Measurements from ENCODE around the gene FGA. TPM values are rescaled to one million over a fixed set of nuclear protein-coding genes. Genes with fewer than 3 reads are reported as not detected.

Gene FGA
- not detected in 2 replicates for total RNA-seq

GRCh38 chr4:154590329-154591006, at the start of gene FGA:
FGA (minus strand) TSS chr4:154590742; CDS start chr4:154590687, 55 bp downstream.

GRCh38 chr4:154612472-154613414, 22.2 kb upstream of the FGA start, which contains the start of gene FGG:
FGG (minus strand) TSS chr4:154612656; CDS start chr4:154612609, 47 bp downstream.

GRCh38 chr4:154562697-154563254, 27.8 kb downstream of the FGA start, which contains the start of gene FGB:
FGB (plus strand) TSS chr4:154563011; CDS start chr4:154563019, 8 bp downstream.

GRCh38 chr4:154549894-154550790, 40.4 kb downstream of the FGA start, which contains the start of gene PLRG1:
PLRG1 (minus strand) TSS chr4:154550400; CDS start chr4:154550308, 92 bp downstream.

Other genes with a start within 250 kb of the FGA start
- 0.26 and 5.6 TPM in 2 replicates for gene DCHS2, start 98.9 kb downstream of the FGA start, total RNA-seq
- 48.0 and 68.1 TPM in 2 replicates for gene PLRG1, start 40.3 kb downstream of the FGA start, total RNA-seq
- not detected in 2 replicates for gene FGB, start 27.7 kb downstream of the FGA start, total RNA-seq
- gene FGG, start 21.9 kb upstream of the FGA start, total RNA-seq: not detected in 2 replicates
- under 0.01 TPM in 1 of 2 replicates, not detected in the other for gene LRAT, start 153.3 kb upstream of the FGA start, total RNA-seq
- gene RBM46, start 190.5 kb upstream of the FGA start, total RNA-seq: 0.11 TPM in 1 of 2 replicates, not detected in the other

Data from dermis lymphatic vessel endothelial cell (primary cell).